Mucosa of descending colon (tissue), 3 donors: ENCODE data around the gene PDPK1. TPM values are rescaled to one million over a fixed set of nuclear protein-coding genes. Genes with fewer than 3 reads are reported as not detected.
"Not testable (repeated sequence)": the region's sequence is repeated elsewhere in the genome, so short reads cannot be mapped to it uniquely, and the experiment has no call there.

Experiments
- ATAC-seq: fragments of 200-7000 bp; cut with Tn5 transposase; one replicate; pipeline ENCODE4 v1.9.1; 2020; ENCODE audit warnings: mild to moderate bottlenecking, moderate library complexity
- DNase-seq, 3 donors: peaks; one replicate each; pipeline ENCODE4 v3.0.0-alpha.2; 2020
- H3K36me3 ChIP-seq: fragments of 200-600 bp; one replicate; pipeline ENCODE4 v1.8.0; 2021; ENCODE audit warnings: low read depth, mild to moderate bottlenecking
- H3K4me1 ChIP-seq: fragments of 200-600 bp; one replicate; pipeline ENCODE4 v1.8.0; 2021; ENCODE audit warnings: low read depth, mild to moderate bottlenecking
- H3K4me3 ChIP-seq: fragments of 200-600 bp; one replicate; pipeline ENCODE4 v1.8.0; 2021; ENCODE audit warnings: mild to moderate bottlenecking
- H3K9me3 ChIP-seq: fragments of 200-600 bp; one replicate; pipeline ENCODE4 v1.8.0; 2021; ENCODE audit warnings: mild to moderate bottlenecking
- intact Hi-C, 2 donors: fragments of 100-400 bp; cut with DNase I in 1 of 2; cut with micrococcal nuclease in 1 of 2; formaldehyde crosslinking; loops; one replicate each; pipeline versions ENCODE4 v1.11.0 to v1.11.1; 2022; cut with DNase I, micrococcal nuclease
- total RNA-seq, 3 donors: library from RNA; stranded (reverse); fragmentation: NEBNext Ultra II Directional in 2 of 3; extraction: Animal tissue kit (Norgen Biotek cat#: 25700) in 2 of 3; gene quantifications; one replicate each; pipeline versions ENCODE4 v1.2.1 to v1.2.4, GENCODE V29; 2021 to 2023
- TF ChIP-seq, protein P1 (sequence below): fragments of 200-600 bp; IDR thresholded peaks from one replicate; pipeline ENCODE4 v1.8.0; 2022; ENCODE audit warnings: antibody characterized with exemption, mild to moderate bottlenecking
- donor health status: DM: no; HTN: no; CAD: no; lungs with moderate emphysema.
- donor health status: DM: no; HTN: no; CAD: no.
- donor health status: DM: no; HTN: yes; CAD: no.

The PDPK1 gene
- total RNA-seq, 3 donors from 2014 or later = 73.3 to 79.6 (median 79.3) TPM

DNA sequence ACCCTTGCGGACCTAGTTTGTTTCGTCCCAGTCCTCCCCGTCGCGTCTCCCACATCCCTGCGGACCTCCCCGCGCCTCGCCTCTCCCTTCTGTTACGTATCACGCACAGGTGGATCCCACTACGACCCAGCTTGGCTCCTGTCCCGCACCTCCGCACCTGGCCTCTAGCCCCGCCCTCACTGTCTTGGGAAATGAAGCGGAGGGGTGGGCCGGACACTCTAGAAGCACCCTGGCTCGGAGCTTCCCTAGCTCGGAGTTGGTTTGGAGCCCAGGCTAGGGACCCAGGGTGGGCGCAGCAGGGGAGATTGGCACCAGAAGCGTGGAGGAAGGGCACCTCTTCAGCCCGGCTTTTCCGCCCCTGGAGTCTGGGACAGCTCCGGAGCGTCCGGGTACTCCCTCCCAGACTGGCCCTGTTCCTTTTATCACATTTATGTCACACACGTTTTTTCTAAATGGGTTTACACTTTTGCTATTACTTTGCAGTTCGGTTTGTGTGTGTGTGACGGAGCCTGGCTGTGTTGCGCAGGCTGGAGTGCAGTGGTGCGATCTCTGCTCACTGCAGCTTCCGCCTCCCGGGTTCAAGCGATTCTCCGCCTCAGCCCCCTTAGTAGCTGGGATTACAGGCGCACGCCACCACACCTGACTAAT lies 5.2 kb upstream of the PDPK1 start:
- intact Hi-C loops = no loop called here
- ATAC-seq (peak; percentile 63), DNase-seq (peak; percentile 89 to 92 (median 92))
- TF ChIP-seq, protein P1, sequence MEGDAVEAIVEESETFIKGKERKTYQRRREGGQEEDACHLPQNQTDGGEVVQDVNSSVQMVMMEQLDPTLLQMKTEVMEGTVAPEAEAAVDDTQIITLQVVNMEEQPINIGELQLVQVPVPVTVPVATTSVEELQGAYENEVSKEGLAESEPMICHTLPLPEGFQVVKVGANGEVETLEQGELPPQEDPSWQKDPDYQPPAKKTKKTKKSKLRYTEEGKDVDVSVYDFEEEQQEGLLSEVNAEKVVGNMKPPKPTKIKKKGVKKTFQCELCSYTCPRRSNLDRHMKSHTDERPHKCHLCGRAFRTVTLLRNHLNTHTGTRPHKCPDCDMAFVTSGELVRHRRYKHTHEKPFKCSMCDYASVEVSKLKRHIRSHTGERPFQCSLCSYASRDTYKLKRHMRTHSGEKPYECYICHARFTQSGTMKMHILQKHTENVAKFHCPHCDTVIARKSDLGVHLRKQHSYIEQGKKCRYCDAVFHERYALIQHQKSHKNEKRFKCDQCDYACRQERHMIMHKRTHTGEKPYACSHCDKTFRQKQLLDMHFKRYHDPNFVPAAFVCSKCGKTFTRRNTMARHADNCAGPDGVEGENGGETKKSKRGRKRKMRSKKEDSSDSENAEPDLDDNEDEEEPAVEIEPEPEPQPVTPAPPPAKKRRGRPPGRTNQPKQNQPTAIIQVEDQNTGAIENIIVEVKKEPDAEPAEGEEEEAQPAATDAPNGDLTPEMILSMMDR = no peak
- Histone ChIP-seq H3K36me3 (no peaks in the 10 kb centered on the region), H3K4me1 (peaks cover 7% of the 10 kb centered on the region), H3K4me3 (peak overlapping the region; percentile 19), H3K9me3 (no peaks in the 10 kb centered on the region)

- H3K4me3 ChIP-seq, H3K4me1 ChIP-seq, H3K36me3 ChIP-seq, intact Hi-C loops, H3K9me3 ChIP-seq, ATAC-seq: not testable (repeated sequence)
- DNase-seq = peak in 1 of 3 donors; percentile 55
These were observed 4.6 kb upstream of the PDPK1 start for GRCh38 chr16:2533142-2533755.

- no peaks in the 10 kb centered on the region for H3K9me3 ChIP-seq
- TF ChIP-seq, protein P1 = no peak
- no peaks in the 10 kb centered on the region for H3K36me3 ChIP-seq
- peaks cover 10% of the 10 kb centered on the region for H3K4me1 ChIP-seq
- no peak for ATAC-seq
- DNase-seq = peak in 1 of 3 donors; percentile 44
- no peak overlapping the region for H3K4me3 ChIP-seq
- intact Hi-C loops = no loop called here
These were observed 3.9 kb upstream of the PDPK1 start for GRCh38 chr16:2533912-2534311.

- intact Hi-C loops, ATAC-seq: not testable (repeated sequence)
- H3K4me1 ChIP-seq = peaks cover 14% of the 10 kb centered on the region
These were observed 3.5 kb upstream of the PDPK1 start for GRCh38 chr16:2534335-2534734.

DNA sequence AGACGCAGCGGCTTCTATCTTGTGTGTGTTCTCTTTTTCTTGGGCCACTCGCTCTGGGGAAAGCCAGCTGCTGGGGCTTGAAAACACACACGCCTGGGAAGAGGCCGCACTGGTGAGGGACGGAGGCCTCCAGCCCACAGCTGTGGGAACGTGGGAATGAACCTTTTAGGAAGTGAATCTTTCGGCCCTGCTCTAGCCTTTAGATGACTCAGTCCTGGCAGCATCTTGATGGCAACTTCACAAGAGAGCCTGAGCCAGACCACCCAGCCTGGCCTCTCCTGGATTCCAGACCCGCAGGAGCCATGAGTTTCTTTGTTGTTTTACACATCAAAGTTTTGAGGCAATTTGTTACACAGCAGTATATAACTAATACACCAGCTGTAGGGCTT lies 2.2 kb upstream of the PDPK1 start:
- Histone ChIP-seq H3K36me3 (no peaks in the 10 kb centered on the region), H3K4me3 (no peak overlapping the region), H3K4me1 (peaks cover 26% of the 10 kb centered on the region), H3K9me3 (no peaks in the 10 kb centered on the region)
- intact Hi-C loops = no loop called here
- ATAC-seq (no peak), DNase-seq (peak; percentile 29 to 64 (median 40))
- TF ChIP-seq, protein P1 = no peak

More at GRCh38 chr16:2534335-2534734, 3.5 kb upstream of the PDPK1 start:
- H3K36me3 ChIP-seq, DNase-seq, H3K4me3 ChIP-seq, H3K9me3 ChIP-seq: not testable (repeated sequence)

DNA sequence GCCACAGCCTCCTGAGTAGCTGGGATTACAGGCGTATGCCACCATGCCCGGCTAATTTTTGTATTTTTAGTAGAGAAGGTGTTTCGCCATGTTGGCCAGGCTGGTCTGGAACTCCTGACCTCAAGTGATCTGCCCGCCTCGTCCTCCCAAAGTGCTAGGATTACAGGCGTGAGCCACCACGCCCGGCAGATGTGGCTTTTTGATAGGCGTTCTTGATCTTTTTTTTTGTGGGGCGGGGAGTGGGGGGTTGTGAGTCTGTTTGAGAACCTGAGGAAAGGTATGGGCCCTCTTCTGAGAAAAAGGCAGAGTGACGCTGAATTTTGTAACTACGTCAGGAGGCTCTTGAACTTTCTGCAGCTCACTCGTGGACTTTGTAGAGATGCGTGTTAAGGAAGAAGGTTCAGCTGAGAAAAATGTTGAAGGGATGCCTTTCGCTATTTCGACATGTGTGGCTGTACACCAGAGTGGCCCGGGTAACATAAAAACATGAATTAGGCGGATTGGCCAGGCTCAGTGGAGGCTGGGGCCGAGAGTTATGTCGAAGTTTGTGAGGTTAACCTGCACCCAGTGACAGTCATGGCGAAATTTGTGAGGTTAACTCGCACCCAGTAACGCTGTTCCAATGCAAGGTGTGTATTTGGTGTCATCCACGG lies 1.5 kb downstream of the PDPK1 start:
- peak in 2 of 3 donors; percentile 6 to 40 for DNase-seq
- H3K9me3 ChIP-seq, H3K4me3 ChIP-seq, H3K36me3 ChIP-seq, intact Hi-C loops, ATAC-seq: not testable (repeated sequence)
- peaks cover 33% of the 10 kb centered on the region for H3K4me1 ChIP-seq

DNA sequence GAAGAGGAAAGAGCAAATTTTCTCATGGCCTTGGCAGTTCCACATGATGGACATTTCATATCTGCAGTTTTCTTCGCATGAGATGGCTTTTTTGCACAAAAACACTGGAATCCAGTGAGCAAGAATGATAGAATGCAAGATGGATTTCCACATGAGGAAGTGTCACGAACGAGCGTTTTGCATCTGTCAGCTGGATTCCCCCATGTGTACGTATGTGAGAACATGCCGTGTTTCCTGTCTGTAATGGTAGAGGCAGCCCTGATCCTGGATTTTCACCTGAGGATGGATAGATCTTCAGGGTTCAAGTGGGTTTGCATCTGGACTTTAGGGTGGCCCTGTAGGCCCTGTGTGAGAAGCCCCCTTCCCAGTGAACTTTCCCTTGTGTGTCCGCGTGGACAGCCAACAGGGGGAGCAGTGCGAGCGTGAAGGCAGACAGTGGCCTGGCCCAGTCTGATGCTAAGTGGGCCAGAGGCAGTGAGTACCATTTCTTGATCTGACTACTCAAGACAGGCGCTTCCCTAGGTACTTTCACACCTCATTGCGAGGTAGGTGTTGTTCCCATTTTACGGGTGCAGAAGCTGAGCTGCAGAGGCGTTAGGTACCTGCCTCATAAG lies 2.1 kb downstream of the PDPK1 start:
- H3K4me3 ChIP-seq, H3K36me3 ChIP-seq, ATAC-seq, intact Hi-C loops, H3K9me3 ChIP-seq: not testable (repeated sequence)
- H3K4me1 ChIP-seq = peaks cover 33% of the 10 kb centered on the region
- DNase-seq = peak; percentile 40 to 62 (median 40)

- DNase-seq, H3K36me3 ChIP-seq, ATAC-seq, H3K9me3 ChIP-seq, intact Hi-C loops, H3K4me3 ChIP-seq: not testable (repeated sequence)
- H3K4me1 ChIP-seq = peaks cover 33% of the 10 kb centered on the region
These were observed 3.1 kb downstream of the PDPK1 start for GRCh38 chr16:2540912-2541311.

GRCh38 chr16:2541409-2541808 lies 3.6 kb downstream of the PDPK1 start:
- ATAC-seq (peak; percentile 54), DNase-seq (peak; percentile 54 to 73 (median 66))
- H3K9me3 ChIP-seq, H3K4me3 ChIP-seq, H3K36me3 ChIP-seq, intact Hi-C loops: not testable (repeated sequence)
- peaks cover 35% of the 10 kb centered on the region for H3K4me1 ChIP-seq

- H3K4me1 ChIP-seq = peaks cover 30% of the 10 kb centered on the region
- H3K9me3 ChIP-seq, H3K4me3 ChIP-seq, H3K36me3 ChIP-seq, ATAC-seq, intact Hi-C loops: not testable (repeated sequence)
- DNase-seq = peak in 1 of 3 donors; percentile 36
These were observed 6.0 kb downstream of the PDPK1 start for GRCh38 chr16:2543771-2544170.
